Colonic mucosa (tissue), 4 donors: ENCODE results near the gene DNAJB14. TPM values are rescaled to one million over a fixed set of nuclear protein-coding genes. Genes with fewer than 3 reads are reported as not detected.

Source experiments
- DNase-seq: peaks from one replicate; pipeline ENCODE4 v3.0.0-alpha.2; 2020
- H3K27ac ChIP-seq: fragments of 200-600 bp; one replicate; pipeline ENCODE4 v1.8.0; 2021
- H3K27me3 ChIP-seq: fragments of 200-600 bp; one replicate; pipeline ENCODE4 v1.8.0; 2021
- H3K36me3 ChIP-seq: fragments of 200-600 bp; one replicate; pipeline ENCODE4 v1.8.0; 2021
- H3K4me1 ChIP-seq: fragments of 200-600 bp; one replicate; pipeline ENCODE4 v1.8.0; 2021; ENCODE audit warnings: mild to moderate bottlenecking
- H3K4me3 ChIP-seq: fragments of 200-600 bp; one replicate; pipeline ENCODE4 v1.8.0; 2021
- H3K9ac ChIP-seq, 2 donors: one replicate each; pipeline ENCODE4 v1.7.0; 2013; ENCODE audit warnings: control low read depth in 2 of 2, low read depth in 2 of 2, low read length in 2 of 2
- H3K9me3 ChIP-seq: fragments of 200-600 bp; one replicate; pipeline ENCODE4 v1.8.0; 2021
- intact Hi-C: fragments of 100-400 bp; cut with DNase I; formaldehyde crosslinking; loops from one replicate; pipeline ENCODE4 v1.14.1; 2022
- total RNA-seq, 2 donors: library from RNA; stranded (reverse); fragmentation: NEBNext Ultra II Directional in 1 of 2; extraction: Animal tissue kit (Norgen Biotek cat#: 25700) in 1 of 2; gene quantifications; one replicate each; pipeline ENCODE4 v1.2.1, GENCODE V29; 2021
- TF ChIP-seq, protein P1 (sequence below): fragments of 200-600 bp; IDR thresholded peaks from one replicate; pipeline ENCODE4 v1.8.0; 2022; ENCODE audit warnings: antibody characterized with exemption, mild to moderate bottlenecking
- donor health status: healthy.
- donor health status: DM: no; HTN: no; CAD: no.
- donor health status: DM: no; HTN: no; CAD: no.

DNAJB14 gene
- total RNA-seq, 2 donors from 2014 or later: 41.9 to 57.2 TPM

DNA sequence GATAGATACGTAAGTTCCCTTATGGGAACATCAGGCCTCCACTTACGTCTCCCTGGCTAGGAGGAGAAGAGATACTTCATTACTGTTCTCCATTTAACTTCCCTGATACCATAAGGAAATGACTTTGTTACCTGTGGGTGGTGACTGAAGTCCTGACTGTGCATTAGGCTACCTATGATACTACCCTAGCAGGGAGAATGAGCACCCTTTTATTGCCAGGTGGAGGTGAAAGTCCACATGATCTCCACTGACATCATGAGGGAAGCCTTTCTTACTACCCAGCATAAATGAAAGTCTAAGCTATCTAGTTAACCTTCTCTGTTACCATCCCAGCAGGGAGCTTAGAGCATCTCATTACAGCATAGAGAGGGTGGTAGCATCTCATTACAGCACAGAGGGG is 27.8 kb downstream of the DNAJB14 start:
- Histone ChIP-seq H3K27me3 (no peaks in the 10 kb centered on the region), H3K36me3 (no peaks in the 10 kb centered on the region), H3K4me3 (no peak overlapping the region), H3K27ac (peak overlapping the region; percentile 76), H3K9me3 (no peaks in the 10 kb centered on the region), H3K9ac (peak overlapping the region in 1 of 2 donors; percentile 58), H3K4me1 (no peaks in the 10 kb centered on the region)
- intact Hi-C loops: no loop called here
- TF ChIP-seq, protein P1, sequence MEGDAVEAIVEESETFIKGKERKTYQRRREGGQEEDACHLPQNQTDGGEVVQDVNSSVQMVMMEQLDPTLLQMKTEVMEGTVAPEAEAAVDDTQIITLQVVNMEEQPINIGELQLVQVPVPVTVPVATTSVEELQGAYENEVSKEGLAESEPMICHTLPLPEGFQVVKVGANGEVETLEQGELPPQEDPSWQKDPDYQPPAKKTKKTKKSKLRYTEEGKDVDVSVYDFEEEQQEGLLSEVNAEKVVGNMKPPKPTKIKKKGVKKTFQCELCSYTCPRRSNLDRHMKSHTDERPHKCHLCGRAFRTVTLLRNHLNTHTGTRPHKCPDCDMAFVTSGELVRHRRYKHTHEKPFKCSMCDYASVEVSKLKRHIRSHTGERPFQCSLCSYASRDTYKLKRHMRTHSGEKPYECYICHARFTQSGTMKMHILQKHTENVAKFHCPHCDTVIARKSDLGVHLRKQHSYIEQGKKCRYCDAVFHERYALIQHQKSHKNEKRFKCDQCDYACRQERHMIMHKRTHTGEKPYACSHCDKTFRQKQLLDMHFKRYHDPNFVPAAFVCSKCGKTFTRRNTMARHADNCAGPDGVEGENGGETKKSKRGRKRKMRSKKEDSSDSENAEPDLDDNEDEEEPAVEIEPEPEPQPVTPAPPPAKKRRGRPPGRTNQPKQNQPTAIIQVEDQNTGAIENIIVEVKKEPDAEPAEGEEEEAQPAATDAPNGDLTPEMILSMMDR: no peak
- peak; percentile 78 for DNase-seq

DNA sequence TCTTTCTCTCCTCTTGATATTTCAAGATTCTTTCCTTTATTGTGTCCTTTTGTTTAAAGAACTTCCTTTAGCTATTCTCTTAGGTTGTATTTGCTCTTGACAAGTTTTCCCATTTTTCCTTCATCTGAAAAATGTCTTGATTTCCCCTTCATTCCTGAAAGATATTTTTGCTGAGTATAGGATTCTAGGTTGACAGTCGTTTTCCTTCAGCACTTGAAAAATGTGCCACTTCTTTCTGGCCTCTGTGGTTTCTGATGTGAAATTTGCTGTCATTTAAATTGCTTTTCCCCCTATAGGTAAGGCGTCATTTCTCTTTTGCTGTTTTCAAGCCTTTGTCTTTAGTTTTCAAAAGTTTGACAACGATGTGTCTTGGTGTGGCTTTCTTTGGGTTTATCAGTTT is 28.8 kb downstream of the DNAJB14 start:
- Histone ChIP-seq H3K4me1 (no peaks in the 10 kb centered on the region), H3K27me3 (no peaks in the 10 kb centered on the region), H3K36me3 (no peaks in the 10 kb centered on the region), H3K9ac (no peak overlapping the region), H3K4me3 (no peak overlapping the region), H3K27ac (peak overlapping the region; percentile 76), H3K9me3 (no peaks in the 10 kb centered on the region)
- intact Hi-C loops: no loop called here
- TF ChIP-seq, protein P1: no peak
- DNase-seq: no peak

DNA sequence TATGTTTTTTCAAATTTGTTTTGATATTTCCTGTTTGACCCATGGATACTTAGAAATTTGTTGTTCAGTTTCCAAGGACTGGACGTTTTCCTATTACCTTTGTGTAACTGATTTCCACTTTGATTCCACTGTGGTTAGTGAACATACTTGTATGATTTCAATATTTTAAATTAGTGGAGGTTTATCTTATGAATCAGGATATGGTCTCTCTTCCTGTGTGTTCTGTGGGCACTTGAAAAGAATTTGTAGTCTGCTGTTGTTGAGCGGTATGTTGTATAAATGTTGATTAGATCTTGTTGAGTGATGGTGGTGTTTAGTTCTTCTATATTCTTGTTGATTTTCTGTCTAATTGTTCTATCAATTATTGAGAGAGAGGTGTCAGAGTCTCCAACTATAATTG is 31.0 kb downstream of the DNAJB14 start:
- Histone ChIP-seq H3K9me3 (no peaks in the 10 kb centered on the region), H3K27ac (no peak overlapping the region), H3K36me3 (no peaks in the 10 kb centered on the region), H3K27me3 (no peaks in the 10 kb centered on the region), H3K9ac (no peak overlapping the region), H3K4me3 (no peak overlapping the region), H3K4me1 (no peaks in the 10 kb centered on the region)
- TF ChIP-seq, protein P1: no peak
- intact Hi-C loops: no loop called here
- DNase-seq: no peak

DNA sequence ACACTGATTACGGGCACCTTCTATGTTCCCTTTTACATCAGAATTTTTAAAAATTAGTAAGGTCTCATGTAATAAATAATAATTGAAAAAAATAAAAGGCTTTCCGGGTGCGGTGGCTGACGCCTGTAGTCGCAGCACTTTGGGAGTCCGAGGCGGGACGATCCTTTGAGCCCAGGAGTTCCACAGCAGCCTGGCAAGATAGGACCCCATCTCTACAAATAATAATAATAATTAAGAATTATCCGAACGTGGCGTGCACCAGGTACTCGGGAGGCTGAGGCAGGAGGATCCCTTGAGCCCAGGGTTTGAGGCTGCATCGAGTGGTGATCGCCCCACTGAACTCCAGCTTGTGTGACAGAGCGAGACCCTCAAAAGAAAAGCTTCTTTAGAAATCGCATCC is 51.4 kb downstream of the DNAJB14 start:
- intact Hi-C loops: loop anchor here (5.0 kb wide), 1 partner anchor 52 kb away; the partner anchor contains the start of gene DNAJB14
- Histone ChIP-seq H3K4me1 (no peaks in the 10 kb centered on the region), H3K9me3 (no peaks in the 10 kb centered on the region), H3K27me3 (no peaks in the 10 kb centered on the region), H3K9ac (peak overlapping the region in 1 of 2 donors; percentile 73), H3K4me3 (peak overlapping the region; percentile 84), H3K36me3 (no peaks in the 10 kb centered on the region), H3K27ac (peak overlapping the region; percentile 66)
- DNase-seq: no peak
- TF ChIP-seq, protein P1: no peak

DNA sequence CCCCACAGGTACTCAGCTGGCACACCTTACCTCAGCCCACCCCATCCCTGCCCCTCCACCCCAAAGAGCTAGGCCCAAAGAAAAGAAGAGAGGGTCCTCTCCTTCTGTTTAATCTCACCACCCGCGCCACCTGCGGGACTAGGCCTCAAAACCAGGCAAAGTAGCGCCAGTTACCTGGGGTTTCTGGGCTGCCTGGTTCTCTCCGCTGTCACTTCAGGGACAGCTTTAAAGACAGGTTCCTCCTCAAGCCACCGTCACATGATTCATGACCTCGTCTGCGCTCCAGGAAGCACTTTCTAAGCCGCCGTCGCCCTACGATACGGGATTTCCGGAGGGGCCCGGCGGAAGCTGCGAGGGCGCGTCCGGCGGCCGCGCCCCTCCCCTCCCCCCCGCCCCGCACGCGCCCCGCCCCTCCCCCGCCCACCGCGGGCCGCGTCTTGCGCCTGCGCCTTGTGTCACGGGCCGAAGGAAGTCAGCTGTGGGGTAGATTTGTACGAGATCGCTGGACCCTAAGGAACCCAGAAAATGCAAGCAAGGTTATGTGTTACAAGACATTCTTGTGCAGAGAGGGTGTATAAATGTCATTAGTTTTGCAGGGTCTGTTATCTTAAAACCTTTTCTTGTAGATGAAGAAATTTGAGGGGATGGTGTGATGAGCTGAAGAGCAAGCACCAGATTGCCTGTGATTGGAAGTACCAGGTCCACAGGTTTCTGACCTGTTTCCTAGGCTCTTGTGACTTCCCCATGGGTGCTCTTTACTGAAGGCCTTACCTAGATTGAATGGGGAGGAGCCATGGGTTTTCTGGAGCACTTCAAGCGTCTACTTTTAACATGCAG is 52.0 kb downstream of the DNAJB14 start, which contains the start of gene LAMTOR3:
TSS of gene LAMTOR3 (minus strand) at position 267 of the 837 bp plus-strand sequence. CDS start 464 bp downstream, outside the sequence.
- intact Hi-C loops: loop anchor here (5.0 kb wide), 1 partner anchor 53 kb away; the partner anchor contains the start of gene DNAJB14
- H3K27me3 ChIP-seq: no peaks in the 10 kb centered on the region
- TF ChIP-seq, protein P1: no peak
- H3K27ac ChIP-seq: peak within 1 kb of the TSS; percentile 66
- peak; percentile 93 for DNase-seq
- no peaks in the 10 kb centered on the region for H3K36me3 ChIP-seq
- H3K4me3 ChIP-seq: peak within 1 kb of the TSS; percentile 84
- H3K9me3 ChIP-seq: no peaks in the 10 kb centered on the region
- H3K9ac ChIP-seq: peak within 1 kb of the TSS; percentile 90 to 94
- no peaks in the 10 kb centered on the region for H3K4me1 ChIP-seq
